Body of pancreas (tissue), 4 donors: ENCODE results near the gene RPL22.

ENCODE experiments used
- POLR2A ChIP-seq, 3 donors: fragments of 450-650 bp; IDR thresholded peaks; one replicate each; pipeline ENCODE4 v1.6.1; 2016; ENCODE audit warnings: antibody characterized with exemption in 3 of 3, mild to moderate bottlenecking in 2 of 3
- TF ChIP-seq, protein P1 (sequence below), 7 experiments: fragments of 450-650 bp in 4 of 7; fragments of 200-600 bp in 3 of 7; sonication (generic) in 3 of 7; IDR thresholded peaks; one replicate each; pipeline ENCODE4 v1.5.1; 2016 to 2019; ENCODE audit warnings: antibody characterized with exemption in 7 of 7

GRCh38 chr1:6233376-6233775 lies 34.0 kb upstream of the RPL22 start:
- TF ChIP-seq, protein P1, sequence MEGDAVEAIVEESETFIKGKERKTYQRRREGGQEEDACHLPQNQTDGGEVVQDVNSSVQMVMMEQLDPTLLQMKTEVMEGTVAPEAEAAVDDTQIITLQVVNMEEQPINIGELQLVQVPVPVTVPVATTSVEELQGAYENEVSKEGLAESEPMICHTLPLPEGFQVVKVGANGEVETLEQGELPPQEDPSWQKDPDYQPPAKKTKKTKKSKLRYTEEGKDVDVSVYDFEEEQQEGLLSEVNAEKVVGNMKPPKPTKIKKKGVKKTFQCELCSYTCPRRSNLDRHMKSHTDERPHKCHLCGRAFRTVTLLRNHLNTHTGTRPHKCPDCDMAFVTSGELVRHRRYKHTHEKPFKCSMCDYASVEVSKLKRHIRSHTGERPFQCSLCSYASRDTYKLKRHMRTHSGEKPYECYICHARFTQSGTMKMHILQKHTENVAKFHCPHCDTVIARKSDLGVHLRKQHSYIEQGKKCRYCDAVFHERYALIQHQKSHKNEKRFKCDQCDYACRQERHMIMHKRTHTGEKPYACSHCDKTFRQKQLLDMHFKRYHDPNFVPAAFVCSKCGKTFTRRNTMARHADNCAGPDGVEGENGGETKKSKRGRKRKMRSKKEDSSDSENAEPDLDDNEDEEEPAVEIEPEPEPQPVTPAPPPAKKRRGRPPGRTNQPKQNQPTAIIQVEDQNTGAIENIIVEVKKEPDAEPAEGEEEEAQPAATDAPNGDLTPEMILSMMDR (IDR thresholded peaks at IDR 0.05), result no peak
- TF ChIP-seq POLR2A (IDR thresholded peaks at IDR 0.05), result no peak
